IMR-90 (cell line): ENCODE measurements around the gene PTCD1. TPM values are rescaled to one million over a fixed set of nuclear protein-coding genes. Genes with fewer than 3 reads are reported as not detected.

Experiments
- ATAC-seq: fragments of 200-7000 bp; cut with Tn5 transposase; 2 replicates; pipeline ENCODE4 v1.9.1; 2020; ENCODE audit warnings: low read depth, mild to moderate bottlenecking, moderate library complexity
- BruUV-seq: library from RNA; stranded (reverse); fragments of 400-500 nt; replicated peaks from 2 replicates; lab custom pipeline; 2021; lab: Mats Ljungman, UMichigan
- CTCF ChIA-PET: fragments of 300-600 bp; formaldehyde crosslinking; extraction: SDS; loops from one replicate; lab custom pipeline; 2021; ENCODE audit warnings: antibody characterized with exemption; lab: Yijun Ruan, JAX
- POLR2A ChIA-PET: fragments of 300-600 bp; sonication (Branson Sonifier 250); formaldehyde crosslinking; loops from one replicate; lab custom pipeline; 2022; ENCODE audit warnings: antibody characterized with exemption; ENCODE audit not compliant: unreplicated experiment; lab: Charles Lee
- DNase-seq: peaks from one replicate; pipeline ENCODE4 v3.0.0; 2013
- H2AFZ ChIP-seq: replicated peaks from 2 replicates; pipeline ENCODE3; 2013; ENCODE audit warnings: low read length, mild to moderate bottlenecking; ENCODE audit not compliant: poor library complexity
- H2AK5ac ChIP-seq: 2 replicates; pipeline ENCODE4 v1.6.1; 2013; ENCODE audit warnings: low read depth, low read length, inconsistent platforms
- H2AK9ac ChIP-seq: replicated peaks from 2 replicates; pipeline ENCODE3; 2013; ENCODE audit warnings: mild to moderate bottlenecking, low read depth, low read length, moderate library complexity; ENCODE audit not compliant: poor library complexity
- H2BK120ac ChIP-seq: 2 replicates; pipeline ENCODE4 v1.6.1; 2013; ENCODE audit warnings: low read depth, low read length, inconsistent platforms
- H2BK15ac ChIP-seq: 3 replicates; pipeline ENCODE4 v1.6.1; 2013; ENCODE audit warnings: low read depth, low read length, inconsistent platforms
- H2BK20ac ChIP-seq: 2 replicates; pipeline ENCODE4 v1.6.1; 2013; ENCODE audit warnings: low read depth, mild to moderate bottlenecking, inconsistent platforms, low read length, moderate library complexity
- H2BK5ac ChIP-seq: 2 replicates; pipeline ENCODE4 v1.6.1; 2013; ENCODE audit warnings: mild to moderate bottlenecking, low read depth, low read length, inconsistent platforms; ENCODE audit not compliant: poor library complexity, severe bottlenecking
- H3K14ac ChIP-seq: replicated peaks from 2 replicates; pipeline ENCODE4 v1.6.1; 2013; ENCODE audit warnings: low read depth, low read length, inconsistent platforms
- H3K18ac ChIP-seq: 2 replicates; pipeline ENCODE4 v1.6.1; 2013; ENCODE audit warnings: low read depth, low read length, control low read depth
- H3K23ac ChIP-seq: 2 replicates; pipeline ENCODE4 v1.6.1; 2013; ENCODE audit warnings: low read depth, low read length, inconsistent platforms
- H3K27ac ChIP-seq: 2 replicates; pipeline ENCODE4 v1.5.1; 2013; ENCODE audit warnings: mild to moderate bottlenecking, control low read depth, low read length; ENCODE audit not compliant: insufficient read depth
- H3K27me3 ChIP-seq: 2 replicates; pipeline ENCODE4 v1.6.1; 2013; ENCODE audit warnings: low read length; ENCODE audit not compliant: control insufficient read depth, insufficient read depth
- H3K36me3 ChIP-seq: 2 replicates; pipeline ENCODE4 v1.6.1; 2013; ENCODE audit warnings: low read length, mixed read lengths; ENCODE audit not compliant: control insufficient read depth, insufficient read depth
- H3K4ac ChIP-seq: 2 replicates; pipeline ENCODE4 v1.6.1; 2013; ENCODE audit warnings: low read depth, low read length, inconsistent platforms
- H3K4me1 ChIP-seq: 2 replicates; pipeline ENCODE4 v1.6.1; 2013; ENCODE audit warnings: low read length, mixed read lengths; ENCODE audit not compliant: control insufficient read depth, insufficient read depth
- H3K4me2 ChIP-seq: 2 replicates; pipeline ENCODE4 v1.6.1; 2013; ENCODE audit warnings: low read depth, mild to moderate bottlenecking, control low read depth, low read length, moderate library complexity
- H3K4me3 ChIP-seq: 2 replicates; pipeline ENCODE4 v1.5.1; 2013; ENCODE audit warnings: low read depth, mild to moderate bottlenecking, control low read depth, low read length, moderate library complexity; ENCODE audit not compliant: insufficient read depth
- H3K56ac ChIP-seq: 2 replicates; pipeline ENCODE4 v1.6.1; 2013; ENCODE audit warnings: low read length, inconsistent platforms; ENCODE audit not compliant: insufficient read depth; ENCODE audit errors: extremely low read depth
- H3K79me1 ChIP-seq, 2 experiments: 2 replicates each; pipeline ENCODE4 v1.6.1; 2013; ENCODE audit warnings: low read length in 2 of 2, inconsistent platforms in 1 of 2, low read depth in 1 of 2
- H3K9ac ChIP-seq: 2 replicates; pipeline ENCODE4 v1.6.1; 2013; ENCODE audit warnings: low read depth, low read length, control low read depth
- H3K9me1 ChIP-seq: 2 replicates; pipeline ENCODE4 v1.6.1; 2013; ENCODE audit warnings: low read length, inconsistent platforms; ENCODE audit not compliant: insufficient read depth
- H3K9me3 ChIP-seq: 2 replicates; pipeline ENCODE4 v1.6.1; 2013; ENCODE audit warnings: low read length; ENCODE audit not compliant: control insufficient read depth, insufficient read depth
- H4K20me1 ChIP-seq: 2 replicates; pipeline ENCODE4 v1.6.1; 2013; ENCODE audit warnings: low read length, inconsistent platforms; ENCODE audit not compliant: insufficient read depth
- H4K5ac ChIP-seq: 2 replicates; pipeline ENCODE4 v1.6.1; 2013; ENCODE audit warnings: mild to moderate bottlenecking, low read depth, low read length, control low read depth
- H4K8ac ChIP-seq, 2 experiments: 2 replicates each; pipeline ENCODE4 v1.6.1; 2013; ENCODE audit warnings: low read depth in 2 of 2, low read length in 2 of 2, control low read depth in 1 of 2, inconsistent platforms in 1 of 2
- H4K91ac ChIP-seq: 2 replicates; pipeline ENCODE4 v1.6.1; 2013; ENCODE audit warnings: low read depth, low read length, inconsistent platforms; ENCODE audit not compliant: insufficient read depth
- CEBPB ChIP-seq: IDR thresholded peaks from 2 replicates; pipeline ENCODE4 v1.6.1; 2012; ENCODE audit warnings: low read depth, low read length, improper control_type of control experiment
- MAZ ChIP-seq: IDR thresholded peaks from 2 replicates; pipeline ENCODE4 v1.6.1; 2012; ENCODE audit warnings: low read depth, mild to moderate bottlenecking, low read length, improper control_type of control experiment, moderate library complexity, borderline replicate concordance
- WGBS, 2 experiments: methylation state at CpG; one replicate each; pipeline versions ENCODE4 v1.1.5 to v1.1.7; 2013; ENCODE audit warnings: missing lambda C conversion rate in 2 of 2; ENCODE audit not compliant: insufficient read length in 1 of 2; ENCODE audit errors: extremely low coverage in 2 of 2; 5-methylcytosine and 5-hydroxymethylcytosine counted together
- dilution Hi-C: fragments of 300-500 bp; cut with HindIII; formaldehyde crosslinking; loops from one replicate; pipeline ENCODE4 v1.14.3; 2018; ENCODE audit warnings: low sequenced_read_pairs; ENCODE audit not compliant: unreplicated experiment
- in situ Hi-C: fragments of 300-500 bp; cut with MboI; formaldehyde crosslinking; loops from 3 replicates; pipeline ENCODE4 v1.14.3; 2019; ENCODE audit warnings: low sequenced_read_pairs, inconsistent platforms, mixed read lengths
- intact Hi-C: fragments of 100-400 bp; cut with micrococcal nuclease; formaldehyde crosslinking; loops from 2 replicates; pipeline ENCODE4 v1.10.0; 2022
- polyA plus RNA-seq, 3 experiments: library from polyadenylated mRNA; depleted of rRNA; stranded (reverse); fragments of >200 nt; gene quantifications; 2 replicates each; pipeline ENCODE4 v1.2.3, GENCODE V29; 2012; ENCODE audit warnings: low replicate concordance in 1 of 3
- total RNA-seq: library from RNA; depleted of rRNA; stranded (reverse); fragments of >200 nt; gene quantifications from 2 replicates; pipeline ENCODE4 v1.2.3, GENCODE V29; 2012

Gene PTCD1
- total and polyA plus RNA-seq, 2 of the 4 experiments (the other 2 are of a cell fraction) = 2.2 to 4.0 TPM

GRCh38 chr7:99387912-99388311, 50.7 kb downstream of the PTCD1 start:
- CTCF ChIA-PET = no interaction called here

More at GRCh38 chr7:99387912-99388311, 50.7 kb downstream of the PTCD1 start:
- peaks cover 39% of the 10 kb centered on the region for H3K36me3 ChIP-seq
- H3K4me1 ChIP-seq = peaks cover 4% of the 10 kb centered on the region
- DNase-seq = no peak
- no peak overlapping the region for H2BK15ac ChIP-seq
- H4K8ac ChIP-seq = no peak overlapping the region
- intact Hi-C loops (no loop called here), dilution Hi-C loops (no loop called here), in situ Hi-C loops (no loop called here)
- H2AK5ac ChIP-seq = no peak overlapping the region
- H3K23ac ChIP-seq = no peak overlapping the region
- no peak overlapping the region for H3K9ac ChIP-seq
- no peak for ATAC-seq
- no peak overlapping the region for H3K27ac ChIP-seq
- H3K18ac ChIP-seq = no peak overlapping the region
- no TSS peak for BruUV-seq
- no peak overlapping the region for H3K4me3 ChIP-seq
- H4K20me1 ChIP-seq = peaks cover 38% of the 10 kb centered on the region
- no peak overlapping the region for H3K56ac ChIP-seq
- TF ChIP-seq MAZ (no peak), CEBPB (no peak)
- no peak overlapping the region for H4K5ac ChIP-seq
- no peaks in the 10 kb centered on the region for H3K9me3 ChIP-seq
- no peak overlapping the region for H3K14ac ChIP-seq
- no peak overlapping the region for H2AFZ ChIP-seq
- no peak overlapping the region for H2AK9ac ChIP-seq
- peaks cover 20 to 57% of the 10 kb centered on the region in 2 experiments for H3K79me1 ChIP-seq
- no peaks in the 10 kb centered on the region; the same call in 1 of the 2 replicates for H3K9me1 ChIP-seq
- no peak overlapping the region for H3K4me2 ChIP-seq
- no peak overlapping the region for H3K4ac ChIP-seq
- WGBS, 2 experiments = 98% methylated on average over 15 of the region's 20 CpGs; no CpG with 5 or more reads in 1 of the 2 experiments
- H3K27me3 ChIP-seq = no peaks in the 10 kb centered on the region
- no peak overlapping the region for H2BK5ac ChIP-seq
- no peak overlapping the region for H2BK120ac ChIP-seq
- POLR2A ChIA-PET = no interaction called here
- no peak overlapping the region for H4K91ac ChIP-seq
- no peak overlapping the region for H2BK20ac ChIP-seq
